Measurements from ENCODE around the gene POLDIP2. TPM values are rescaled to one million over a fixed set of nuclear protein-coding genes. Genes with fewer than 3 reads are reported as not detected.

The POLDIP2 gene
- total and polyA plus RNA-seq, 2 of the 13 experiments (the other 11 are each of a cell fraction or from before 2014, with no cell fraction given): 85.9 to 114 TPM

GRCh38 chr17:28405632-28406472, 48.5 kb upstream of the POLDIP2 start, which contains the start of gene SLC46A1 (continued):
- peak; percentile 54; the same call in 1 of the 2 replicates for TF ChIP-seq ARID4A (CRISPR knock-in tag; IDR thresholded peaks at IDR 0.05; ENCODE audit: borderline replicate concordance)
- no peak for TF ChIP-seq TBP (CRISPR knock-in tag; IDR thresholded peaks at IDR 0.05)
- TF ChIP-seq ATF2 (CRISPR knock-in tag; IDR thresholded peaks at IDR 0.05): peak; percentile 46; the same call in 1 of the 2 replicates
- TF ChIP-seq ZNF224 (CRISPR knock-in tag; IDR thresholded peaks at IDR 0.05): no peak
- TF ChIP-seq CREM (IDR thresholded peaks at IDR 0.05): no peak
- TF ChIP-seq CREM (CRISPR knock-in tag; IDR thresholded peaks at IDR 0.05): no peak
- TF ChIP-seq ZSCAN12 (CRISPR knock-in tag; IDR thresholded peaks at IDR 0.05): no peak; the same call in 1 of the 2 replicates
- no peak for TF ChIP-seq RAD51 (IDR thresholded peaks at IDR 0.05; ENCODE audit: borderline replicate concordance)
- peak; percentile 72 for TF ChIP-seq ZNF687 (CRISPR knock-in tag; IDR thresholded peaks at IDR 0.05)
- TF ChIP-seq ASH2L (IDR thresholded peaks at IDR 0.05; ENCODE audit: insufficient read length, low read depth, low read length): peak; percentile 20
- no peak for TF ChIP-seq ATRX (CRISPR knock-in tag; IDR thresholded peaks at IDR 0.05; ENCODE audit: borderline replicate concordance)
- no peak for TF ChIP-seq FOXK2 (IDR thresholded peaks at IDR 0.05)
- TF ChIP-seq RBM22 (optimal IDR thresholded peaks at IDR 0.05; ENCODE audit: low read length): no peak
- TF ChIP-seq HHEX (CRISPR knock-in tag; IDR thresholded peaks at IDR 0.05): no peak
- TF ChIP-seq GTF2F1 (IDR thresholded peaks at IDR 0.05; ENCODE audit: low read length): no peak
- TF ChIP-seq FOXC1 (CRISPR knock-in tag; IDR thresholded peaks at IDR 0.05; ENCODE audit: borderline replicate concordance): peak; percentile 70
- no peak for TF ChIP-seq GZF1 (CRISPR knock-in tag; IDR thresholded peaks at IDR 0.05)
- TF ChIP-seq ZNF326 (CRISPR knock-in tag; IDR thresholded peaks at IDR 0.05; ENCODE audit: borderline replicate concordance): no peak
- TF ChIP-seq ZNF468 (CRISPR knock-in tag; IDR thresholded peaks at IDR 0.05): no peak
- TF ChIP-seq RFX5 (IDR thresholded peaks at IDR 0.05; ENCODE audit: low read depth, low read length): no peak
- TF ChIP-seq ZNF629 (CRISPR knock-in tag; conservative IDR thresholded peaks at IDR 0.05): no peak
